ENCODE results near the gene RNF220.

RNF220 gene

DNA sequence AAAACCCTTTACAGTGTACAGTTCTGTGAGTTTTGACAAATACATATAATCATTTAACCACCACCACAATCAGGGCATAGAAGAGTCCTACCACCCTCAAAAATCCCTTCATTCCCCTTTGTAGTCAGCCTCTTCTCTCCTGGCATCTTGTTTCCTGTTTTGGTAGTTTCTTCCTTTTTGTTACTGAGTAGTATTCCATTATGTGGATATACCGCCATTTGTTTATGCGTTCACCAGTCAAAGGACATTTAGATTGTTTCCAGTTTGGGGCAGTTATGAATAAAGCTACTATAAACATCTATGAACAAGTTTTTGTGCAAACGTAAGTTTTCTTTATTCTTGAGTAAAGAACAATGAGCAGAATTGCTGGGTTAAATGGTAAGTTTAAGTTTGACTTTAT, 49.6 kb downstream of the RNF220 start:
- TF ChIP-seq CTCF (conservative IDR thresholded peaks at IDR 0.05; ENCODE audit: low read length), result no peak
- DNase-seq (ENCODE audit: low read depth), result no peak
- no peak overlapping the region for H3K4me3 ChIP-seq (ENCODE audit: low read length)

DNA sequence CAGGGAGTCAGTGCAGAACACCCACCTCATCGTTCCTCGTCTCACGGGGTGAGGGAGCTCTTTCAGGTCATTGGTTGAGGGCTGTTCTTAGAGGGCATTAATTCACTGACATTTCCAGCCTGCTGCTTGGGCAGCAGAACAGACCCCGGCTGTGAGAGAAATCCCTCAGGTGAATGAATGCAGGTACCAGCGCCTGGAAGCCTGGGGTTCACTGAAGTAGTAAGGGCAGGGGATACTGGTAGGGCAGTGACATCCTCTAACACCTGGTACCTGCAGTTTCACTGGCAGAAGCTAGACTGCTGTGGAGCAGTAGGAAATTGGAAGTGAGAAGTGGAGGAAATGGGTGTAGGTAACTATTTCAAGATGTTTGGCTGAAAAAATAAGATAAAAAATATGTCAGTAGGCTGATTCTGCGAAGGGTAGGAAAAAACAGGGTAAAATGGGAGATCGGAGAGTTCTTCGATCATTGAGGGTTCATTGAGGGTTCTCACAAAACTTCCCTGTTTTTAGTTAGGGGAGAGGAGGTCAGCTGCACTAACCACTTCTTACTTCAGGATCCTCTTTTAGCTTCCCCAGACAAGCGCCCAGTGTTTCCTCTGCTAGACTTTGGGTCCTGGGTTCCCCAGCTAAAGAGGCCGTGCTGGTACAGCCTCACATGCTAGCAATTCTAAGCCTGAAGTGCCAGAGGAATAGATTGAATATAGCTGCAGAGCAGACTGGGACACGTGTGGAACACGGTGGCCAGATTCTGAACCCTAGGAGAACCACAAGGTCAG, 55.2 kb downstream of the RNF220 start:
- no peak for DNase-seq (ENCODE audit: low read depth)
- TF ChIP-seq CTCF (conservative IDR thresholded peaks at IDR 0.05; ENCODE audit: low read length), result no peak
- H3K4me3 ChIP-seq (ENCODE audit: low read length), result no peak overlapping the region

DNA sequence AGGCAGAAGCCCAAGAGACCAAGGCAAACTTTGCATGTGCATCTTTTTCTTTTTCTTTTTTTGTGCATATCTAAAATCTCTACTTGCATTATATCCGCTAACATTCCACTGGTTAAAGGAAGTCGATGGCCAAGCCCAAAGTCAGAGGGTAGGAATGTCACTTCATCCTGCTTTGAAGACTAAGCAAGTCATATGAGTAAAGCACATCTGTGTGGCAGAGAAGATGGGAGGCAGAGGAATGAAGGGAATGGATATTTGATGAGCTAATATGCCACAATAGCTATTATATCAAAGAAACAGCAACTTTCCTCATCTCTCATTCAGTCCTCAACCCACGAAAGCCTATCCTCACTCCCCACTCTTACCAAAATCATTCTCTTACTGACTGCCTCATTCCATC, 59.3 kb downstream of the RNF220 start:
- peak; percentile 74 for DNase-seq (ENCODE audit: low read depth)
- TF ChIP-seq CTCF (conservative IDR thresholded peaks at IDR 0.05; ENCODE audit: low read length), result no peak
- no peak overlapping the region for H3K4me3 ChIP-seq (ENCODE audit: low read length)

DNA sequence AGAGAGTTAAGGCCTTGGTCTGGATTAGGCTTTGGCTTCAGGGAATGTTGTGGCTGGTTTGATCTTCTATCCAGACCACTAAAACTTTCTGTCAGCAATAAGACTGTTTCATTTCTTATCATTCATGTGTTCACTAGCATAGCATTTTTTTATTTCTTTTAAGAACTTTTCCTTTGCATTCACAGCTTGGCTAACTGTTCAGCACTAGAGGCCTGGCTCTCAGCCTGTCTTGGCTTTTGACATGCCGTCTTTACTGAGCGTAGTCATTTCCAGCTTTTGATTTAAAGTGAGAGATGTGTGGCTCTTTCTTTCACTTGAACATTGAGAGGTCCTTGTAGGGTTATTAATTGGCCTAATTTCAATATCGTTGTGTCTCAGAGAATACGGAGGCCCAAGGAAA, 62.5 kb downstream of the RNF220 start:
- no peak overlapping the region for H3K4me3 ChIP-seq (ENCODE audit: low read length)
- DNase-seq (ENCODE audit: low read depth), result no peak
- TF ChIP-seq CTCF (conservative IDR thresholded peaks at IDR 0.05; ENCODE audit: low read length), result no peak

- H3K4me3 ChIP-seq (ENCODE audit: low read length), result no peak overlapping the region
- no peak for TF ChIP-seq CTCF (conservative IDR thresholded peaks at IDR 0.05; ENCODE audit: low read length)
- no peak for DNase-seq (ENCODE audit: low read depth)
Measured at GRCh38 chr1:44471911-44472453, 66.9 kb downstream of the RNF220 start.

GRCh38 chr1:44472620-44473525, 67.8 kb downstream of the RNF220 start:
- DNase-seq (ENCODE audit: low read depth), result peak; percentile 6
- TF ChIP-seq CTCF (conservative IDR thresholded peaks at IDR 0.05; ENCODE audit: low read length), result no peak
- no peak overlapping the region for H3K4me3 ChIP-seq (ENCODE audit: low read length)
